Activated CD4-positive, CD25-positive, alpha-beta regulatory T cell treated with anti-CD3 and anti-CD28 coated beads, Interleukin-2, amount 50 U/mL, for 16 hours (primary cell): Measurements from ENCODE around the gene CTTNBP2.
"Not testable (repeated sequence)": the region's sequence is repeated elsewhere in the genome, so short reads cannot be mapped to it uniquely, and the experiment has no call there.

Experiments used
- DNase-seq: peaks from one replicate; pipeline ENCODE4 v3.0.0-alpha.2; 2020; ENCODE audit warnings: low read depth, low spot score

CTTNBP2 gene

DNA sequence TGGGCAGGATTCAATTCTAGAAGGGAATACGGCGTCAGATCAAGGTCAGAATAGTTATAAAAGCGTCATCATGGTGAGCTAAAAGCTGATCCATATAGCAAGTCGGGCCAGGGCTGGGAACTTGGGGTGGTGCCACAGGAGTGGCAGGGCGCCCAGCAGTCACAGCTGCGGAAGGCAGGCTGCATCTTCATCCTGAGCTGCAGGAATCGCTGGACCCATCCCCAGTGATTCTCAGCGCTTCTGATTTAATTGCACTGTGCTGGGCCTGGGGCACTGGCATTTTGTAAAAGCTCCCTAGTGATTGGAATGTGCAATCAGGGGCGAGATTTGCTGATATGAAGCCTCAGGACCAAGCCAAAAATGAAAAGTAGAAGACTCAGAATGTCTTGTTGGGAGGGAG, 135.3 kb downstream of the CTTNBP2 start:
- no peak for DNase-seq

DNA sequence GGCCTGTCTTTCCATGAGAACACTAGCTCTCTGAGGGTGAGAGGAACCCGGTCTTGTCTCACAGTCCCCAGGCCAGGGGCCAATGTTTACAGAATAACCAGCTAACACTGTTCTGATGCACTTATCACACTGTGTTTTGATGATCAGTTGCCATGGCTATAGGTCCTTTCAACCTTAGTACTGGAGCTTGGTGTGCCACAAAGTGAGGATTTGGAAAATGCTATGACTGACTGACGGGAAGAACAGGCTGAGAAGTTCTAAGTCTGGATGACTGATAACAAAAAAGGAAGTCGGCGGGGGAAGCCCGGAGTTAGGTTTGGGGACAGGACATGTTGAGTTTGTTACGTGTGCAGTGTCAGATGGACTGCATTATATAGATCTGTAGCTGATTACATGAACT, 141.8 kb downstream of the CTTNBP2 start:
- no peak for DNase-seq

- no peak for DNase-seq
Observed at GRCh38 chr7:117730390-117730789, 142.9 kb downstream of the CTTNBP2 start.

DNA sequence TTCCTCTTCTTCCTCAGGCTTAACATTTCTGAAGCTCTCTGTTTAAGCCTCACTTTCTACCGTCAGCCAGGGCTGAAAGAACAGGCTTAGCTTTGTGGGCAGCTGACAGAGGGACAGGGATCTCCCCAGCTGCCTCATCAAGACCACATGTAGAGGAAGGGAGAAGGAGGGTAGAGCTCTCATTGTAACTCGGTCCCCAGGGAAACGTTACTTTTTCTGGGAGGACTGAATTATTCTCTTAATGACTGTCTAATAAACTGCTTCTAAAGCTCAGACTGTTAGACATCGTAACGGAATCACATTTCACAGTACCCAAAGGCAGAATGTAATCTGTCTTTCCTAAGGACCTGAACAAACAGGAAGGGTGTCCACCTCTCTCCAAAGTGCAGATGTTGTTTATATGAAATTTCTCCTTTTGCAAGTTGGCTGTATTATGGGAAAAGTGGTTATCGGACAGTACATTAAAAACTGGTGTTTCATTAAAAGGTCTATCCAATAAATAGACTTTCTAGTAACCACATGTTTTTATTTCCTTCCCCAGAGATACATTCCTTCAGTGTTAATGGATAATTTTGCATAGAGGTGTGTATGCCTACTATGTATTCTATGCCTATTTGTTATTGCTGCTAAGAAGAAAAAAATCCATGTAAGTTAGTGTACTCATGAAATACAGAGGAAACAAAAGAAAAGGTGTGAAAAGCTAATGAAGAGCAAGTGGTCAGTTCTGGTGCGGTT, 144.2 kb downstream of the CTTNBP2 start:
- no peak for DNase-seq

- no peak for DNase-seq
Observed at GRCh38 chr7:117724898-117725297, 148.3 kb downstream of the CTTNBP2 start.

DNA sequence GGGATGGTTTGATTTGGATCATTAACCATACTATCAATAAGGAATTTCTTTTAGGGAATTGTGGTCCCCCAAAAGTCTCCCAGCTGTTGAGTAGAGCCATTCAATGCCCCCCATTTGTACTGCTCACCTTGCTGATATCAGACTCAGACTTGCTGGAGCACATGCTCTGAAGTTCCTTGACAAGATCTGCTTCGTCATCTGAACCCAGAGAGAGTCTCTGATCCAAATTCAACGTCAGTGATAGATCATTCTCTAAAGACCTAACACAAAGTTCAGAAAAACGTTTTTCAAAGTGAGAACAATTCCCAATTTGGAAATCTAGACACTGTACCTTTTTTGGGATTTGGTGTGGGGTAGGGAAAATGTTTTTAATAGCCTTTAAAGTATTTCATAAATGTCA, 153.9 kb downstream of the CTTNBP2 start:
- no peak for DNase-seq

GRCh38 chr7:117718116-117718835, 155.0 kb downstream of the CTTNBP2 start:
- no peak for DNase-seq

- no peak for DNase-seq
Observed at GRCh38 chr7:117717357-117717756, 155.9 kb downstream of the CTTNBP2 start.

GRCh38 chr7:117716707-117717299, 156.4 kb downstream of the CTTNBP2 start:
- no peak for DNase-seq

DNA sequence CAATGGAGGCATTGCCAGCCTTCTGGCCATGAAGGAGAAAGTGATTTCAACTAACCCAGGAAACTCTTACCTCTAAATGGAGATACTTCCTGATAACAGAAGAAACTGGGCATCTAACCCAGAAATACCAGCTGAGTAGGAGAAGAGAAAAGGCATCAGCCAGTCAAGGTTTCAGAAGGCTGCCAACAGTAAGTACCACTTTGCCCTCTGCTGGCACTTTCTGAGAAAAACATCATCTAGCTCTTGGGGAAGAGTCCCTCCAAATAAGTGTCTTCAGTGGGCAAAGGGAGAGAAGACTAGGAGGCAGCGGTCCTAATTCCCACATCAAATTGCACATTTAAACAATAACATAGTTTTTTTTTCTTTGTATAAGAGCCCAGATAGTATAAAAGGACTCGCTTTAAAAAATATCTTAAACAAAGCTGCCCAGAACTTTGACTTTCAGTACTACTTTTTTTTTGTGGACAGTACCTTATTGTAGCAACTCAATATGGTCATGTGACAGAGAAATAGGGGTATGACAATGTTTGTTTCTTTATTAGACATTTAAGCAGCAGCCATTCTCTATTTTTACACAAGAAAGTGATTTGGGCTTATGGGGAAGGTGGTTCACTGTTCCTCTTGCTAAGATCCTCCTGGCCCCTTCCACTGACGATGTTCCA, 157.3 kb downstream of the CTTNBP2 start:
- no peak for DNase-seq

DNA sequence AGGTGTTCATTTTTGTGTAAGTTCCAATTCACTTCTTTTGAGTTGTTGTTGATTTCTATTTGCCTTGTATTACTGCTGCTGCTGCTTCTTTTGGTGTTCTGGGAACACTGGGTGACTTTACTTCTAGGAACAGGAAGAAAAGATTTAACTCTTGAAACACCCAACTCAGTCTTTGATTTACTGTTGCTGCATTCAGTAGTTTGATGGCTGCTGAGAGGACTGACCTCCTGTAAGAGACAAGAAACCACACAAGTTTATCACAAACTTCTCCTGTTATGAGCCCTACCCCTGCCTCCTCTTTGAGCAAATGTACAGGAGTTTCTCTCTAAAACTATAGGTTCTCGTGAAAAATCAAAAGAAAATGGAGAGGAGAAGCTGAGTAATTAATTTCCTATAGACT, 161.7 kb downstream of the CTTNBP2 start:
- no peak for DNase-seq

GRCh38 chr7:117708173-117708572, 165.1 kb downstream of the CTTNBP2 start:
- DNase-seq = not testable (repeated sequence)

- no peak for DNase-seq
Observed at GRCh38 chr7:117707080-117707479, 166.2 kb downstream of the CTTNBP2 start.

GRCh38 chr7:117706210-117706609, 167.0 kb downstream of the CTTNBP2 start:
- DNase-seq = no peak

DNA sequence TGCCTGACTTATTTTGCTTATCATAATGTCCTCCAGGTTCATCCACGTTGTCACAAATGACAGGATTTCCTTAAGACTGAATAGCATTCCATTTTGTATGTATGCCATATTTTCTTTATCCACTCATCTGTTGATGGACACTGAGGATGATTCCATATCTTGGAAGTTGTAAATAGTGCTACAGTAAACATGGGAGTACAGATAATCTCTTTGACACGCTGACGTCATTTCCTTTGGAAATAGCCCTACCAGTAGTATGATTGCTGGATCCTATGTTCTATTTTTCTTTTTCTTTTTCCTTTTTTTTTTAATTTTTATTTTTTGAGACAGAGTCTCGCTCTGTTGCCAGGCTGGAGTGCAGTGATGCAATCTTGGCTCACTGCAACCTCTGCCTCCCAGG, 167.6 kb downstream of the CTTNBP2 start:
- no peak for DNase-seq

GRCh38 chr7:117704063-117704462, 169.2 kb downstream of the CTTNBP2 start:
- DNase-seq = no peak

- no peak for DNase-seq
Observed at GRCh38 chr7:117698018-117698417, 175.2 kb downstream of the CTTNBP2 start.

DNA sequence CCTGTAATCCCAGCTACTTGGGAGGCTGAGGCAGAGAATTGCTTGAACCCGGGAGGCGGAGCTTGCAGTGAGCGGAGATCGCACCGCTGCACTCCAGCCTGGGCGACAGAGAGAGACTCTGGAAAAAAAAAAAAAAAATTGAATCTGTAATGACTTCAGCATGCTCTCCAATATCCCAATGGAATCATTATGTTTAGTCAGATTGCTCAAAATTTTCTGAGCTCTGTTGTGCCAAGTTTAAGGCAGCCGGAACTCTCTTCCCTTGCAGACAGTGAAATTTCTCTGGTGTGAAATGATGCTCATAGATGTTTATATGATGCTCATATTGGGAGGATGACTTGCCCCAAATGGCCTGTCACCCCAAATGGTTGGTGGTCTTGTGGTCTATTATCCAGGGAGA, 180.9 kb downstream of the CTTNBP2 start:
- no peak for DNase-seq

- DNase-seq = no peak
Observed at GRCh38 chr7:117690147-117690546, 183.1 kb downstream of the CTTNBP2 start.

DNA sequence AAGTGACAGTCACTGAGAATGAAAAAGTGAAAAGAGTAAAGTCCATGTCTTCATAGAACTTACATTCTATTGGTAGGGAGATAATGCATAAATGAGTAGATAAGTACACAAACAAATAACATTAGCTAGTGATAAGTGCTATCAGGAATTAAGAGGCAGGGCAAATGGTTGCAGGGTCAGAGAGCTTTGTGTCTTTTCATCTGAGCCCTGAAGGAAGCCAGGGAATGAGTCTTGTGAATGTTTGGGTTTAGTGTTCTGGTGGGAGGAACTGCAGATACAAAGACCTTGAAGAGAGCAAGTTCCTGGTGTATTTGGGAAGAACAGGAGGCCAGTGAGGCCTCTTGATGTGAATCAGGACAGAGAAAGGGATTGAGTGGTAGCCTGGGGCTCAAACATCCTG, 183.8 kb downstream of the CTTNBP2 start:
- DNase-seq = no peak

DNA sequence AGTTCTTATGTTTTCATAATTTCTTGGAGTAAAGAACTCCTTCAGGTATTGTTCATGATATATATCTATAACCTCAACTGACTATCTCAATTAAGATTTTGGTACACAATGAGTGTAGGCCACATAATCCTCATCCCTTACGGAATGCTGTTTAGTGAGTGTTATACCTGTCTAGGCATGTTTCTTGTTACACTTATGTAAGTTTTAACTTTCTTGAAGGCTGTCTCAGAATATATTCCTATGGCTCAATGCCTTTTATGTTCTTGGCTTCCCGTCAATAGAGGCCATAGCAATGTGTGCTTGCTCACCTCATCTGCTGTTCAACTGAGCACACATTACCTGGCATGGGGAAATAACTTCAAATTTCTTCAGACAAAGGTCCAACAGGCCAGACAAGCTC, 185.1 kb downstream of the CTTNBP2 start:
- DNase-seq = no peak

- DNase-seq = no peak
Observed at GRCh38 chr7:117686311-117686935, 186.8 kb downstream of the CTTNBP2 start.
